RWPE1 (cell line): ENCODE measurements around the gene CUX1.

ENCODE experiments used
- CTCF ChIA-PET: fragments of 350-600 bp; sonication (Branson Sonifier 250); formaldehyde crosslinking; extraction: SDS; loops from one replicate; lab custom pipeline; 2021; lab: Yijun Ruan, JAX
- POLR2A ChIA-PET: fragments of 400-600 bp; formaldehyde crosslinking; extraction: SDS; loops from one replicate; lab custom pipeline; 2020; ENCODE audit warnings: antibody characterized with exemption; ENCODE audit not compliant: low non-redundant PET; lab: Yijun Ruan, JAX
- DNase-seq: peaks from one replicate; pipeline ENCODE4 v3.0.0; 2012; ENCODE audit warnings: low spot score
- H3K27ac ChIP-seq: fragments of 450-650 bp; 2 replicates; pipeline ENCODE4 v1.5.1; 2017
- CTCF ChIP-seq: fragments of 450-650 bp; conservative IDR thresholded peaks from 2 replicates; pipeline ENCODE4 v1.5.1; 2017; ENCODE audit warnings: low read depth, mild to moderate bottlenecking

The CUX1 gene

GRCh38 chr7:102271158-102271798 is 453.9 kb downstream of the CUX1 start:
- DNase-seq = no peak
- H3K27ac ChIP-seq = peak overlapping the region; percentile 79
- TF ChIP-seq CTCF = no peak
- POLR2A ChIA-PET = interaction anchor here (0.7 kb wide), 1 partner anchor 539 kb away, joined by 4 read pairs; no protein-coding TSS in a partner anchor
- CTCF ChIA-PET = interaction anchor here (0.6 to 1.4 kb wide), 9 partner anchors 13 to 733 kb away, joined by 3 to 7 read pairs (median 4); no protein-coding TSS in a partner anchor

GRCh38 chr7:102272075-102272916 is 454.9 kb downstream of the CUX1 start:
- DNase-seq = peak; percentile 80
- H3K27ac ChIP-seq = peak overlapping the region; percentile 79
- ChIA-PET POLR2A (interaction anchor here (0.7 kb wide), 1 partner anchor 540 kb away, joined by 4 read pairs; no protein-coding TSS in a partner anchor), CTCF (interaction anchor here (0.5 to 1.4 kb wide), 9 partner anchors 12 to 786 kb away, joined by 3 to 7 read pairs (median 3); no protein-coding TSS in a partner anchor)
- peak; percentile 94 for TF ChIP-seq CTCF

- POLR2A ChIA-PET = no interaction called here
- no peak for DNase-seq
- CTCF ChIA-PET = interaction anchor here (0.5 to 1.2 kb wide), 6 partner anchors 288 to 786 kb away, joined by 3 to 4 read pairs (median 3); no protein-coding TSS in a partner anchor
- H3K27ac ChIP-seq = peak overlapping the region; percentile 79
- no peak for TF ChIP-seq CTCF
Observed at GRCh38 chr7:102272917-102273748, 455.7 kb downstream of the CUX1 start.

- no peak for TF ChIP-seq CTCF
- peak; percentile 98 for DNase-seq
- H3K27ac ChIP-seq = peak overlapping the region; percentile 79
- POLR2A ChIA-PET = interaction anchor here (0.5 to 0.6 kb wide), 2 partner anchors 952 to 1178 kb away, joined by 3 to 8 read pairs; no protein-coding TSS in a partner anchor
- CTCF ChIA-PET = interaction anchor here (0.7 to 1.2 kb wide), 2 partner anchors 731 to 732 kb away, joined by 3 to 4 read pairs; no protein-coding TSS in a partner anchor
Observed at GRCh38 chr7:102273749-102274712, 456.6 kb downstream of the CUX1 start.

GRCh38 chr7:102275123-102275703 is 457.8 kb downstream of the CUX1 start:
- DNase-seq = peak; percentile 34
- TF ChIP-seq CTCF = no peak
- H3K27ac ChIP-seq = peak overlapping the region; percentile 79
- CTCF ChIA-PET = interaction anchor here (0.5 to 0.7 kb wide), 2 partner anchors 12 to 120 kb away, joined by 3 to 4 read pairs; no protein-coding TSS in a partner anchor
- POLR2A ChIA-PET = no interaction called here
